HEK293 (cell line): ENCODE results near the gene SPIN2A.
"Not testable (repeated sequence)": the region's sequence is repeated elsewhere in the genome, so short reads cannot be mapped to it uniquely, and the experiment has no call there.

ENCODE experiments used
- CTCF ChIA-PET: fragments of 350-600 bp; formaldehyde crosslinking; extraction: SDS; loops from one replicate; lab custom pipeline; 2021; ENCODE audit warnings: antibody characterized with exemption; lab: Yijun Ruan, JAX
- POLR2A ChIA-PET: fragments of 300-600 bp; formaldehyde crosslinking; extraction: SDS; loops from one replicate; lab custom pipeline; 2020; ENCODE audit warnings: antibody characterized with exemption, inconsistent platforms; lab: Yijun Ruan, JAX
- H3K27ac ChIP-seq: fragments of 200-500 bp; sonication (Bioruptor generic); 2 replicates; pipeline ENCODE4 v1.5.1; 2014; ENCODE audit warnings: low read depth, low read length, control low read depth, inconsistent platforms; ENCODE audit errors: extremely low read depth
- H3K36me3 ChIP-seq, 2 experiments: fragments of 200-500 bp in 1 of 2; sonication (Bioruptor generic) in 1 of 2; 1 replicate in 1 of 2; 2 replicates in 1 of 2; pipeline ENCODE4 v1.5.1; 2014 to 2017; ENCODE audit warnings: inconsistent platforms in 2 of 2, low read length in 2 of 2; ENCODE audit not compliant: control insufficient read depth in 2 of 2, insufficient read depth in 1 of 2
- H3K4me1 ChIP-seq: fragments of 200-500 bp; sonication (Bioruptor generic); 2 replicates; pipeline ENCODE4 v1.5.1; 2014; ENCODE audit warnings: mild to moderate bottlenecking, low read length, inconsistent platforms; ENCODE audit not compliant: control insufficient read depth, insufficient read depth
- H3K4me3 ChIP-seq: 2 replicates; pipeline ENCODE4 v1.5.1; 2011; ENCODE audit warnings: low read depth, mild to moderate bottlenecking, control low read depth, low read length, moderate library complexity
- H3K9me3 ChIP-seq: fragments of 200-500 bp; sonication (Bioruptor generic); 2 replicates; pipeline ENCODE4 v1.5.1; 2014; ENCODE audit warnings: low read depth, low read length, inconsistent platforms; ENCODE audit not compliant: control insufficient read depth, insufficient read depth
- HOXC10 ChIP-seq: sonication (generic); formaldehyde crosslinking; IDR thresholded peaks from 2 replicates; pipeline ENCODE4 v1.8.1; 2023; ENCODE audit warnings: mild to moderate bottlenecking, missing genetic modification reagents
- TRIM28 ChIP-seq: IDR thresholded peaks from 2 replicates; pipeline ENCODE4 v1.6.1; 2011; ENCODE audit warnings: low read length, control low read depth, borderline replicate concordance
- WT1 ChIP-seq: fragments of 450-650 bp; formaldehyde crosslinking; IDR thresholded peaks from 2 replicates; pipeline ENCODE4 v1.5.1; 2016; ENCODE audit warnings: missing biosample characterization, missing genetic modification characterization
- ZBTB7A ChIP-seq: fragments of 450-650 bp; formaldehyde crosslinking; IDR thresholded peaks from 2 replicates; pipeline ENCODE4 v1.5.1; 2016; ENCODE audit warnings: low read depth, missing biosample characterization, missing genetic modification characterization
- ZEB2 ChIP-seq: fragments of 450-650 bp; formaldehyde crosslinking; IDR thresholded peaks from 2 replicates; pipeline ENCODE4 v1.5.1; 2016; ENCODE audit warnings: missing biosample characterization, missing genetic modification characterization
- ZNF155 ChIP-seq: fragments of 450-650 bp; formaldehyde crosslinking; IDR thresholded peaks from 2 replicates; pipeline ENCODE4 v1.5.1; 2016; ENCODE audit warnings: missing biosample characterization, missing genetic modification characterization
- ZNF175 ChIP-seq: fragments of 450-650 bp; formaldehyde crosslinking; IDR thresholded peaks from 2 replicates; pipeline ENCODE4 v1.5.1; 2016; ENCODE audit warnings: missing biosample characterization, missing genetic modification characterization
- ZNF221 ChIP-seq: fragments of 450-650 bp; formaldehyde crosslinking; IDR thresholded peaks from 2 replicates; pipeline ENCODE4 v1.5.1; 2017; ENCODE audit warnings: missing biosample characterization, missing genetic modification characterization, borderline replicate concordance
- ZNF24 ChIP-seq: fragments of 450-650 bp; formaldehyde crosslinking; IDR thresholded peaks from 2 replicates; pipeline ENCODE4 v1.5.1; 2016; ENCODE audit warnings: missing biosample characterization, missing genetic modification characterization
- ZNF707 ChIP-seq: fragments of 450-650 bp; formaldehyde crosslinking; IDR thresholded peaks from 2 replicates; pipeline ENCODE4 v1.5.1; 2016; ENCODE audit warnings: missing biosample characterization, missing genetic modification characterization
- ZNF776 ChIP-seq: fragments of 450-650 bp; formaldehyde crosslinking; IDR thresholded peaks from 2 replicates; pipeline ENCODE4 v1.5.0; 2017; ENCODE audit warnings: missing biosample characterization, missing genetic modification characterization, borderline replicate concordance
- ZNF785 ChIP-seq: fragments of 450-650 bp; formaldehyde crosslinking; IDR thresholded peaks from 2 replicates; pipeline ENCODE4 v1.5.1; 2016; ENCODE audit warnings: missing biosample characterization, missing genetic modification characterization
- ZNF830 ChIP-seq: fragments of 450-650 bp; IDR thresholded peaks from 2 replicates; pipeline ENCODE4 v1.5.0; 2018; ENCODE audit warnings: missing biosample characterization, missing genetic modification characterization, low read depth, mild to moderate bottlenecking, moderate library complexity
- TF ChIP-seq, protein P1 (sequence below): fragments of 450-650 bp; formaldehyde crosslinking; IDR thresholded peaks from 2 replicates; pipeline ENCODE4 v1.5.1; 2016; ENCODE audit warnings: missing biosample characterization, missing genetic modification characterization
- TF ChIP-seq, protein P2 (sequence below): fragments of 450-650 bp; formaldehyde crosslinking; IDR thresholded peaks from 2 replicates; pipeline ENCODE4; 2016; ENCODE audit warnings: missing biosample characterization, missing genetic modification characterization
- TF ChIP-seq, protein P3 (sequence below): fragments of 450-650 bp; formaldehyde crosslinking; IDR thresholded peaks from 2 replicates; pipeline ENCODE4 v1.5.1; 2016; ENCODE audit warnings: missing biosample characterization, missing genetic modification characterization
- TF ChIP-seq, protein P4 (sequence below): fragments of 450-650 bp; formaldehyde crosslinking; IDR thresholded peaks from 2 replicates; pipeline ENCODE4 v1.5.1; 2016; ENCODE audit warnings: missing biosample characterization, missing genetic modification characterization

SPIN2A gene

DNA sequence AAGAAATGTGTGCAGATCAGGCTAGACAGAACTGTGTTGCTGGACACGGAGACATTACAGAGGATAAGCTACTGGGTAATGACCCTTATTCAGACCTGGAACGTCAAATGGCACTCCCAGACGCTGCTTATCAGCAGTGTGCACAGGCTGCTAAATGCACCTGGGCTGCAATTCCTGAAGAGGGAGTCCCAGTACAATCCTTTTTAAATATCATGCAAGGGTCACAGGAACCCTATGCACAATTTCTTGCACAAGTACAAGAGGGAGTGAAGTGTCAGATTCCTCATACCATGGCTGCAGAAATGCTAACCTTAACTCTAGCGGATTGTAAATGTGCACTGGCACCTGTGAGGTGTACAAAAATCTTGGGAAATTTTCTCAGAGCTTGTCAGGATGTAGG is 32.8 kb downstream of the SPIN2A start:
- H3K4me3 ChIP-seq = no peak overlapping the region
- ChIA-PET POLR2A (no interaction called here), CTCF (no interaction called here)
- no peaks in the 10 kb centered on the region for H3K9me3 ChIP-seq
- no peak overlapping the region for H3K27ac ChIP-seq
- H3K36me3 ChIP-seq = no peaks in the 10 kb centered on the region
- H3K4me1 ChIP-seq = no peaks in the 10 kb centered on the region
- TF ChIP-seq, protein P1, sequence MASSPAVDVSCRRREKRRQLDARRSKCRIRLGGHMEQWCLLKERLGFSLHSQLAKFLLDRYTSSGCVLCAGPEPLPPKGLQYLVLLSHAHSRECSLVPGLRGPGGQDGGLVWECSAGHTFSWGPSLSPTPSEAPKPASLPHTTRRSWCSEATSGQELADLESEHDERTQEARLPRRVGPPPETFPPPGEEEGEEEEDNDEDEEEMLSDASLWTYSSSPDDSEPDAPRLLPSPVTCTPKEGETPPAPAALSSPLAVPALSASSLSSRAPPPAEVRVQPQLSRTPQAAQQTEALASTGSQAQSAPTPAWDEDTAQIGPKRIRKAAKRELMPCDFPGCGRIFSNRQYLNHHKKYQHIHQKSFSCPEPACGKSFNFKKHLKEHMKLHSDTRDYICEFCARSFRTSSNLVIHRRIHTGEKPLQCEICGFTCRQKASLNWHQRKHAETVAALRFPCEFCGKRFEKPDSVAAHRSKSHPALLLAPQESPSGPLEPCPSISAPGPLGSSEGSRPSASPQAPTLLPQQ = no peak
- TF ChIP-seq ZNF155 (tag by site-specific recombination) = no peak

DNA sequence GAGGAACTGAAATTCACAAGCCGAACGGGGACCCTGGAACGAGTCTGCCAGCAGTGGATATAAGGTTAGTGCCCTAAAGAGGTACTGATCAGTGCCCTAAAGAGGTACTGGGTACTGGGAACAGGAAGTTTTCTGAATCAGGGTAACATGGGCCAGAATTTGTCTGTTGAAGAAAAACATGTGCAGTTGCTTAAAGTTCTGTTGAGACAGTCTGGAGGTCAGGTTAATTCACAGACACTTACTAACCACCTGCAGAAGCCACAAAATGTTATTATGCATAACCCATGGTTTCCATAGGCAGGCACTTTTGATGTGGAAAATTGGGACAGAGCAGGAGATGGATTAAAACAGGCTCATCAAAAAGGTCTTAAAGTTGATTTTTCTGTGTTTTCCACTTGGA is 33.7 kb downstream of the SPIN2A start:
- TF ChIP-seq ZEB2 (no peak), ZNF785 (no peak), ZNF707 (no peak), WT1 (no peak), TRIM28 (no peak), ZNF830 (tag by site-specific recombination) (no peak), ZNF175 (tag by site-specific recombination) (no peak), HOXC10 (CRISPR knock-in tag) (no peak), ZNF221 (tag by site-specific recombination) (no peak), ZBTB7A (no peak), ZNF776 (tag by site-specific recombination) (no peak), ZNF24 (no peak)
- TF ChIP-seq, protein P2, sequence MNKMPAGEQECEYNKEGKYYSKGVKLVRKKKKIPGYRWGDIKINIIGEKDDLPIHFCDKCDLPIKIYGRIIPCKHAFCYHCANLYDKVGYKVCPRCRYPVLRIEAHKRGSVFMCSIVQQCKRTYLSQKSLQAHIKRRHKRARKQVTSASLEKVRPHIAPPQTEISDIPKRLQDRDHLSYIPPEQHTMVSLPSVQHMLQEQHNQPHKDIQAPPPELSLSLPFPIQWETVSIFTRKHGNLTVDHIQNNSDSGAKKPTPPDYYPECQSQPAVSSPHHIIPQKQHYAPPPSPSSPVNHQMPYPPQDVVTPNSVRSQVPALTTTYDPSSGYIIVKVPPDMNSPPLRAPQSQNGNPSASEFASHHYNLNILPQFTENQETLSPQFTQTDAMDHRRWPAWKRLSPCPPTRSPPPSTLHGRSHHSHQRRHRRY (tag by site-specific recombination) = no peak
- TF ChIP-seq, protein P3, sequence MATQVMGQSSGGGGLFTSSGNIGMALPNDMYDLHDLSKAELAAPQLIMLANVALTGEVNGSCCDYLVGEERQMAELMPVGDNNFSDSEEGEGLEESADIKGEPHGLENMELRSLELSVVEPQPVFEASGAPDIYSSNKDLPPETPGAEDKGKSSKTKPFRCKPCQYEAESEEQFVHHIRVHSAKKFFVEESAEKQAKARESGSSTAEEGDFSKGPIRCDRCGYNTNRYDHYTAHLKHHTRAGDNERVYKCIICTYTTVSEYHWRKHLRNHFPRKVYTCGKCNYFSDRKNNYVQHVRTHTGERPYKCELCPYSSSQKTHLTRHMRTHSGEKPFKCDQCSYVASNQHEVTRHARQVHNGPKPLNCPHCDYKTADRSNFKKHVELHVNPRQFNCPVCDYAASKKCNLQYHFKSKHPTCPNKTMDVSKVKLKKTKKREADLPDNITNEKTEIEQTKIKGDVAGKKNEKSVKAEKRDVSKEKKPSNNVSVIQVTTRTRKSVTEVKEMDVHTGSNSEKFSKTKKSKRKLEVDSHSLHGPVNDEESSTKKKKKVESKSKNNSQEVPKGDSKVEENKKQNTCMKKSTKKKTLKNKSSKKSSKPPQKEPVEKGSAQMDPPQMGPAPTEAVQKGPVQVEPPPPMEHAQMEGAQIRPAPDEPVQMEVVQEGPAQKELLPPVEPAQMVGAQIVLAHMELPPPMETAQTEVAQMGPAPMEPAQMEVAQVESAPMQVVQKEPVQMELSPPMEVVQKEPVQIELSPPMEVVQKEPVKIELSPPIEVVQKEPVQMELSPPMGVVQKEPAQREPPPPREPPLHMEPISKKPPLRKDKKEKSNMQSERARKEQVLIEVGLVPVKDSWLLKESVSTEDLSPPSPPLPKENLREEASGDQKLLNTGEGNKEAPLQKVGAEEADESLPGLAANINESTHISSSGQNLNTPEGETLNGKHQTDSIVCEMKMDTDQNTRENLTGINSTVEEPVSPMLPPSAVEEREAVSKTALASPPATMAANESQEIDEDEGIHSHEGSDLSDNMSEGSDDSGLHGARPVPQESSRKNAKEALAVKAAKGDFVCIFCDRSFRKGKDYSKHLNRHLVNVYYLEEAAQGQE = no peak
- TF ChIP-seq, protein P4, sequence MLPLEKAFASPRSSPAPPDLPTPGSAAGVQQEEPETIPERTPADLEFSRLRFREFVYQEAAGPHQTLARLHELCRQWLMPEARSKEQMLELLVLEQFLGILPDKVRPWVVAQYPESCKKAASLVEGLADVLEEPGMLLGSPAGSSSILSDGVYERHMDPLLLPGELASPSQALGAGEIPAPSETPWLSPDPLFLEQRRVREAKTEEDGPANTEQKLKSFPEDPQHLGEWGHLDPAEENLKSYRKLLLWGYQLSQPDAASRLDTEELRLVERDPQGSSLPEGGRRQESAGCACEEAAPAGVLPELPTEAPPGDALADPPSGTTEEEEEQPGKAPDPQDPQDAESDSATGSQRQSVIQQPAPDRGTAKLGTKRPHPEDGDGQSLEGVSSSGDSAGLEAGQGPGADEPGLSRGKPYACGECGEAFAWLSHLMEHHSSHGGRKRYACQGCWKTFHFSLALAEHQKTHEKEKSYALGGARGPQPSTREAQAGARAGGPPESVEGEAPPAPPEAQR (tag by site-specific recombination) = no peak
- CTCF ChIA-PET = no interaction called here
- H3K4me1 ChIP-seq = no peaks in the 10 kb centered on the region
- H3K27ac ChIP-seq = no peak overlapping the region
- no peaks in the 10 kb centered on the region; the same call in 1 of the 2 replicates for H3K9me3 ChIP-seq
- POLR2A ChIA-PET = no interaction called here
- no peak overlapping the region for H3K4me3 ChIP-seq
- H3K36me3 ChIP-seq = no peaks in the 10 kb centered on the region

DNA sequence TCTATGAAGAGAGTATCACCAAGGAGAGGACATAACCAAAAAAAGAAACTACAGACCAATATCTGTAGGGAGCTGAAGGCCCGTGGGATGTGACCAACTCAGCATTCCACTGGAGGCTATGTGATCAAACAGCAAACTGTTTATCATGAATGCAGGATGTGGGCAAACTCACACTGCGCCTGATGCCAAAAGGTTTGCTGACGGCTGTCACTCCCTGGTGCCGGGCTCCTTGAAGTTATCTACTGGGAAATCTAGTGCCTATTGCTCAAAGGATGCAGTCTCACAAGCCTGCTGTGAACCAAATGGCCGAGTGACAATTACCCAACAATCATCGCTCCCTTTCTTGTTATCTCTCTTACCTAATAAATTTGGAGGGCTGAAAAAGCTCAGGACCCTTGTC is 34.3 kb downstream of the SPIN2A start:
- H3K4me3 ChIP-seq, POLR2A ChIA-PET, H3K9me3 ChIP-seq, H3K36me3 ChIP-seq, CTCF ChIA-PET, H3K27ac ChIP-seq, H3K4me1 ChIP-seq: not testable (repeated sequence)
